HFFc6 (cell line): ENCODE measurements around the gene IMP3. TPM values are rescaled to one million over a fixed set of nuclear protein-coding genes. Genes with fewer than 3 reads are reported as not detected.

Source experiments
- DNase-seq: peaks from one replicate; pipeline ENCODE4 v3.0.0-alpha.2; 2018
- H3K27ac Mint-ChIP-seq: 2 replicates; pipeline ENCODE4 v1.8.0; 2020; ENCODE audit warnings: mild to moderate bottlenecking, mixed read lengths
- H3K27me3 Mint-ChIP-seq: 2 replicates; pipeline ENCODE4 v1.8.0; 2021; ENCODE audit warnings: mild to moderate bottlenecking, moderate library complexity, mixed read lengths; ENCODE audit not compliant: insufficient read depth
- H3K36me3 Mint-ChIP-seq: 2 replicates; pipeline ENCODE4 v1.8.0; 2021; ENCODE audit warnings: low read depth, mixed read lengths
- H3K4me1 Mint-ChIP-seq: 2 replicates; pipeline ENCODE4 v1.8.0; 2020; ENCODE audit warnings: low read depth, mixed read lengths
- H3K4me3 Mint-ChIP-seq: 2 replicates; pipeline ENCODE4 v1.8.0; 2020; ENCODE audit warnings: mild to moderate bottlenecking, moderate library complexity, mixed read lengths
- H3K9me3 Mint-ChIP-seq: 2 replicates; pipeline ENCODE4 v1.8.0; 2020; ENCODE audit warnings: mild to moderate bottlenecking, mixed read lengths
- total RNA-seq, 6 experiments: library from RNA; stranded (reverse); fragmentation: NEBNext Ultra II Directional; extraction: Animal tissue kit (Norgen Biotek cat#: 25700); gene quantifications; 2 replicates in 1 of 6; 3 replicates in 5 of 6; pipeline ENCODE4 v1.2.3, GENCODE V29; 2021
- TF ChIP-seq, protein P1 (sequence below): fragments of 200-600 bp; sonication (generic); IDR thresholded peaks from 2 replicates; pipeline ENCODE4 v1.5.0; 2021; ENCODE audit warnings: antibody characterized with exemption, mild to moderate bottlenecking

IMP3 gene
- total RNA-seq, 6 experiments from 2014 or later = 55.1 to 62.9 (median 58.7) TPM

- Mint-ChIP-seq H3K9me3 (no peaks in the 10 kb centered on the region), H3K27ac (no peak overlapping the region), H3K36me3 (peaks cover 16% of the 10 kb centered on the region), H3K4me1 (peaks cover 61% of the 10 kb centered on the region), H3K4me3 (no peak overlapping the region), H3K27me3 (peaks cover 3% of the 10 kb centered on the region)
- TF ChIP-seq, protein P1, sequence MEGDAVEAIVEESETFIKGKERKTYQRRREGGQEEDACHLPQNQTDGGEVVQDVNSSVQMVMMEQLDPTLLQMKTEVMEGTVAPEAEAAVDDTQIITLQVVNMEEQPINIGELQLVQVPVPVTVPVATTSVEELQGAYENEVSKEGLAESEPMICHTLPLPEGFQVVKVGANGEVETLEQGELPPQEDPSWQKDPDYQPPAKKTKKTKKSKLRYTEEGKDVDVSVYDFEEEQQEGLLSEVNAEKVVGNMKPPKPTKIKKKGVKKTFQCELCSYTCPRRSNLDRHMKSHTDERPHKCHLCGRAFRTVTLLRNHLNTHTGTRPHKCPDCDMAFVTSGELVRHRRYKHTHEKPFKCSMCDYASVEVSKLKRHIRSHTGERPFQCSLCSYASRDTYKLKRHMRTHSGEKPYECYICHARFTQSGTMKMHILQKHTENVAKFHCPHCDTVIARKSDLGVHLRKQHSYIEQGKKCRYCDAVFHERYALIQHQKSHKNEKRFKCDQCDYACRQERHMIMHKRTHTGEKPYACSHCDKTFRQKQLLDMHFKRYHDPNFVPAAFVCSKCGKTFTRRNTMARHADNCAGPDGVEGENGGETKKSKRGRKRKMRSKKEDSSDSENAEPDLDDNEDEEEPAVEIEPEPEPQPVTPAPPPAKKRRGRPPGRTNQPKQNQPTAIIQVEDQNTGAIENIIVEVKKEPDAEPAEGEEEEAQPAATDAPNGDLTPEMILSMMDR = no peak
- DNase-seq = no peak
These were observed 15.9 kb upstream of the IMP3 start for GRCh38 chr15:75655931-75656330.

GRCh38 chr15:75654201-75654907 lies 14.3 kb upstream of the IMP3 start:
- peaks cover 62% of the 10 kb centered on the region for H3K4me1 Mint-ChIP-seq
- H3K36me3 Mint-ChIP-seq = peaks cover 27% of the 10 kb centered on the region

GRCh38 chr15:75653347-75653913 lies 13.4 kb upstream of the IMP3 start:
- Mint-ChIP-seq H3K36me3 (peaks cover 33% of the 10 kb centered on the region), H3K27ac (no peak overlapping the region), H3K9me3 (no peaks in the 10 kb centered on the region), H3K4me3 (no peak overlapping the region), H3K4me1 (peaks cover 65% of the 10 kb centered on the region), H3K27me3 (no peaks in the 10 kb centered on the region; the same call in 1 of the 2 replicates)
- TF ChIP-seq, protein P1 = no peak
- DNase-seq = no peak

More at GRCh38 chr15:75654201-75654907, 14.3 kb upstream of the IMP3 start:
- H3K9me3 Mint-ChIP-seq = no peaks in the 10 kb centered on the region
- no peak for DNase-seq
- no peak overlapping the region for H3K27ac Mint-ChIP-seq
- H3K27me3 Mint-ChIP-seq = no peaks in the 10 kb centered on the region; the same call in 1 of the 2 replicates
- TF ChIP-seq, protein P1 = no peak
- H3K4me3 Mint-ChIP-seq = no peak overlapping the region

DNA sequence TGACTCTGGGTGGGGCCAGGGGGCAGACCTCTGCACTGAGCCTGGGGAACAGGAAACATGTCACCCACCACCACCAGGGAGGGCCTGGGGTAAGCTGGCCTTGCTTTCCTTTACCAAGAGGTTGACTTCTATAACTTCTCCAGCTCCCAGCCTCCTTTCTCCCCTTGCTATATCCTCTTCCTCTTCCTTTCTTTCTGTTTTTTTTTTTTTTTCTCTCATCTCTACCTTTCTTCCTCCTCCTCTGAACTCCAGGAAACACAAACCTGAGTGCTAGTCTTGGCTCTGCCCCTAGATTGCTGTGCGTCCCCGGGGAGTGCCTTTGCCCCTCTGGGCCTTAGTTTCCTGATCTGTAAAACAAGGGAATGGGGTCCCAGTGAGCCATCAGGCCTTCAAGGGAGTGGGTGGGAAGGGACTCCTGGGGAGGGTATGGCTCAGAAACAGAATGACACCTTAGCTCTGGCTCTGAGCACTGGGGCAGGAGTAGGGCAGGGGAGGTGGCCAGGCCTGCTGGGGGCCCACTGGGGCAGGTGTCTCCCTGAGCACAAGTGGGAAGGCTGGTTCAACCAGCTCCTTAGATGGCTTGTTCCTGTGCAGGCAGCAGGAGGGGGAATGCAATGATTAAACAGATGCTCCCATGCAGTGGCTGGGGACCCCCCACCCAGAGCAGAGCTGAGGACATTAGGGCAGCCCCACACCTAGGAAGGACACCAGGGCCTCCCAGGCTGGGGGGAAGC lies 12.0 kb upstream of the IMP3 start:
- peak overlapping the region; percentile 97 for H3K4me3 Mint-ChIP-seq
- peak overlapping the region; percentile 81 for H3K27ac Mint-ChIP-seq
- H3K4me1 Mint-ChIP-seq = peaks cover 66% of the 10 kb centered on the region
- H3K9me3 Mint-ChIP-seq = no peaks in the 10 kb centered on the region
- DNase-seq = no peak
- TF ChIP-seq, protein P1 = no peak
- H3K36me3 Mint-ChIP-seq = peaks cover 33% of the 10 kb centered on the region
- no peaks in the 10 kb centered on the region; the same call in 1 of the 2 replicates for H3K27me3 Mint-ChIP-seq

DNA sequence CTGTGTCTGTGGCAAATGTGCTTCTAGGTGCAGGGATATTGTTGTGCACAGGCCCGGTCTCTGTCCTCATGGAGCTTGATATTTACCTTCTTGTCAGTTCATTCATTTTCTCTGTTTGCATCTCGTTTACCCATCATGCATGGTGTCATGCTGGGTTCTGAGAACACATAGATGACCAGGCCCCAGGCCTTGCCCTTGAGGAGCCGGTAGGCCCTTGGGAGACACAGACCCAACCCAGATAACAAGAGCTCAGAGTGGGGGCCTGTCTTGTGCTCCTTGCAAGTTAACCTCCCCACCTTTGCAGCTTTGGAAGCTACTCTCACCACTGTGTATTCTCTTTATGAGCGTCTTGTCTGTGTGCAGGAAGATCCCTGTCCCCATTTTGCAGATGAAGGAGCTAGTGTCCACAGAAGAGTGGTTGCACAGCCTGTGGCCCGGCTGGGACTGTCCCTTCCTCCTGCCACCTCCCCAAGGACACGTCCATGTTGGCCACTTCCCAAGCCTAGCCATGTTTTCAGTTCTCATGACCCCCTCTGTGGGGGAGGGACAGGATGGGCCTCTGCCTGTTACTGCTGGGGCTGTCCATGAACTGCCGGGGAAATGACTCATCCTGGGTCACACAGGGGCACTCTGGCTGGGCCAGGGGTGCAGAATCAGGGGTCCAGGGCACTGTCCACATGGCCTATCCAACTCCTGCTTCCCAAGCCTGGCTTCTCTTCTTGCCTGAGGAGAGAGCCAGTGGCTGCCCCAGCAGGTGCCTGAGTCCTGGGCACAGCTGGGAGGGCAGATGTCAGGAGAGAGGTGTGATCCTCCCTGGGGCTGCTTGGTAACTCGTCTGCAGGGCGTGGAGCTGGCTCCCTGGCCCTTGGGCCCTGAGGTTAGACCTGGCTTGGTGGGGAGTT lies 11.1 kb upstream of the IMP3 start:
- peak overlapping the region; percentile 97 for H3K4me3 Mint-ChIP-seq
- H3K36me3 Mint-ChIP-seq = peaks cover 28% of the 10 kb centered on the region
- peaks cover 74% of the 10 kb centered on the region for H3K4me1 Mint-ChIP-seq
- H3K27ac Mint-ChIP-seq = peak overlapping the region; percentile 81
- no peak for DNase-seq
- H3K27me3 Mint-ChIP-seq = no peaks in the 10 kb centered on the region; the same call in 1 of the 2 replicates
- TF ChIP-seq, protein P1 = no peak
- H3K9me3 Mint-ChIP-seq = no peaks in the 10 kb centered on the region
